GM21515 (cell line): ENCODE measurements around the gene ALDOA.

Experiments
- ATAC-seq: cut with Tn5 transposase; IDR thresholded peaks from one replicate; pipeline ENCODE4 v1.9.1; 2021; ENCODE audit not compliant: unreplicated experiment

The ALDOA gene

GRCh38 chr16:30088832-30089624, 23.5 kb downstream of the ALDOA start:
- no peak for ATAC-seq

- ATAC-seq = no peak
Observed at GRCh38 chr16:30090610-30091331, 25.2 kb downstream of the ALDOA start.

GRCh38 chr16:30091474-30092372, 26.2 kb downstream of the ALDOA start, which contains the start of gene TBX6:
Gene TBX6, minus strand, starts transcription at chr16:30091924. Its CDS starts 731 bp downstream, at chr16:30091193.
- peak; percentile 61 for ATAC-seq

DNA sequence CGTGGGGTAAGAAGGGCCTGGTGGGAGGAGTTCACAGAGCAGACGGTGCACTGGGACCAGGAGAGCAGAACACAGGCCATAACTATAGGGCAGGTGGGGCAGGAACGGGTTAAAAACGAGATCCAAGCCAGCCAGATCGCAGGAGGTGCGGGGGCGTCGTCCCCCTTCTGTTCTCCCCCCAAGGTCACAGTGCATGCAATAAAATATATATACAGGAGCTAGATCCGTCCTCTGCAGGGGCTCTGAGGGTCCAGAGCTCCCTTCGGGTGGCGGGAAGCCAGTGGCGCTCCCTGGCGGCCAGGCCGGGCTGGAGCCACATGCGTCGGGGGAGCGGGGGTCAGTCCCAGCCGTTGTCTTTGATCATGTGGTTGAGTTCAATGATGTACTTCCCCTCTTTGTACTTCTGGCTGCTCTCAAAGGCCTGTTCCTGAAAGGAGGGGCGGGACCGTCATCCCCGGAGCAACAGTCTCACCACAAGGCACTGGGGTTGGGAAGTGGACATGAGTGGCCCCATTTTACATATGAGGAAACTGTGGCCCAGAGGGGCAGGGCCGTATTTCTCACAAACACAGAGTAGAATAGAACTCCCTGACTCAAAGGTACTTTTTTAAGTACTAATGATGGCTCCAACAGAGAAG, 26.9 kb downstream of the ALDOA start:
- ATAC-seq = peak; percentile 49

- ATAC-seq = no peak
Observed at GRCh38 chr16:30094541-30095165, 29.1 kb downstream of the ALDOA start.

- no peak for ATAC-seq
Observed at GRCh38 chr16:30095166-30096078, 29.9 kb downstream of the ALDOA start.

DNA sequence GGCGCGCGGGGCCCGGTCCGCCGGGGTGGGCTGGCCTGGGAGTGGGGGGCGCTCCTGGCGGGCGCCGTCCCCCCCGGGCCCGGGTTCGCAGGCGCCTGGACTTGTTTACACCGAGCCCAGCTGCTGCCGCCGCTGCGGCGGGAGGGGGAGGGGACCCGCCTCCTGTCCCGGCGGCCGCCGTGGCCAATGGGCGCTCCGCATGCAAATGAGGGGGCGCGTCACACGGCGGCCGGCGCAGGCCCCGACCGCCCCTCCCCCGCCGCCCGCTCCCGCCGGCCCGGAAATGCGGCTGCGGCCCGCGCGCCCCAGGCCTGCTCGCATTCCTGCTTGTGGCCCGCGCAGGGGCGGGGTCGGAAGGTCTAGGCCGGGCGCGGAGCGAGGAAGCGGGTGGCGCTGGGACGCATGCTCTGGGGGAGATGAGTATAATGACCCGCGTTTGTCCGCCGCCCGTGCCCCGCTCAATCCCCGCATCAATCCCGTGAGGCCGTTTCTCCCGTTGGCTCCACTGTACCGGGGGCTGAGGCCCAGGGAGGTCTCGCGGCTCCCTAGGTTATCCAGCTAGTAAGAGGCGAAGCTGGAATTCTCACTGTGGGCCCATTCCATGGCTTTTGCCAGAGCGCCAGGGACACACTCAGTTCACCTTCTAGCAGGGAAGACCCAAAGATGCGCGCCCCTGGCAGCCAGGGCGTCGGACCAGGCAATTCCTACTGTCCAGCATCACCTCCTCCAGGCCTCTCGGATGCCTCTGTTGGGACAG, 30.7 kb downstream of the ALDOA start, which contains the start of gene YPEL3:
YPEL3 (minus strand) TSS at position 109 of the 757 bp plus-strand sequence. CDS start 731 bp downstream, outside the sequence.
- peak; percentile 42 for ATAC-seq

GRCh38 chr16:30096862-30097563, 31.5 kb downstream of the ALDOA start:
- ATAC-seq = no peak

- no peak for ATAC-seq
Observed at GRCh38 chr16:30104090-30104489, 38.5 kb downstream of the ALDOA start.

GRCh38 chr16:30104492-30104891, 38.9 kb downstream of the ALDOA start:
- no peak for ATAC-seq

DNA sequence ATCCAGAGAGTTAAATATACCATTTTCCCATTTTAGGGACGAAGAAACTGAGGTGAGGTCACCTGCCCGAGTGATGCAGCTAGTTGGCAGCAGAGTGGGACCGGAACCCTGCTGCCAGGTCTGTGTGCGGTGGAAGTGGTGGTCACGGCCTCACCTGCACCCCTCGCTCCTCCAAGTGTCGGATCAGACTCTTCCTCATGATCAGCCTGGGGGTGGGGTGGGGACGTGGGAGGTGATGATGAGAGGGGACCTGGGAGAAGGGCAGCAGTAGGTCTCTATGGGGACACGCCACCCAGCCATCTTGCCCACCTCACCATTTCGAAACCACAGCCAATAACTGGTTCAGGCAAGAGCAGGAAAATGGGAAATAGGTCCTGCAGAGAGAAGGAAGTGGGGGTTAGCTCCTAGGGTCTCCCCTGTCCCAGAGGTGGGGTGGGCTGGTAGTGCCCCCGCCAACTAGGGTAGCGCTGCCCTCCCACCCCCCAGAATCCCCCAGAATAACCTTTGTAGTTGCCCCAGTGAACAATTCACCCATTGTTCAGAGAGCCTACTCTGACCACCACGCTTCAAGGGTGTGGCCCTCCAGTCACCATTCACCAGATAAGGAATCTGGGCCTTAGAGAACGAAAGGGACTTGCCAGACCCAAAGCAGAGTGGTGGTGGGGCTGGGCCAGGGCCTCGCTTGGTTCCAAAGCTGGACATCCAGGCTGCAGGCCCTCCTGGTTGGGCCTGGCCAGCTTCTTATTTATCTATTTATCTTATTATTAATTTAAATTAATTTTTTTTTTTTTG, 42.7 kb downstream of the ALDOA start:
- no peak for ATAC-seq

DNA sequence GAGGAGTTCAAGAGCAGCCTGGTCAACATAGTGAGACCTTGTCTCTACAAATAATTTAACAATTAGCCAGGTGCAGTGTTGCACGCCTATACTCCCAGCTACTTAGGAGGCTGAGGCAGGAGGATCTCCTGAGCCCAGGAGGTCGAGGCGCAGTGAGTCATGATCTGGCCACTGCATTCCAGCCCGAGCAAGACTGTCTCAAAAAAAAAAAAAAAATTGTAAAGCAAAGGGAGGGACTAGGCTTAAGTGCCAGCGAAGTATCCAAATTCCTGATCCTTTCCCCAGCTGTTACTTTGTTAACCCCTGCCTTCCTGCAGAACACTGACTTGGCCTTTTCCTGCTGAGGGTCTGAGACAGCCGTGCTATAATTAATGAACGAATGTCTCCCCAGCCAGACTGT, 45.1 kb downstream of the ALDOA start:
- ATAC-seq = no peak

DNA sequence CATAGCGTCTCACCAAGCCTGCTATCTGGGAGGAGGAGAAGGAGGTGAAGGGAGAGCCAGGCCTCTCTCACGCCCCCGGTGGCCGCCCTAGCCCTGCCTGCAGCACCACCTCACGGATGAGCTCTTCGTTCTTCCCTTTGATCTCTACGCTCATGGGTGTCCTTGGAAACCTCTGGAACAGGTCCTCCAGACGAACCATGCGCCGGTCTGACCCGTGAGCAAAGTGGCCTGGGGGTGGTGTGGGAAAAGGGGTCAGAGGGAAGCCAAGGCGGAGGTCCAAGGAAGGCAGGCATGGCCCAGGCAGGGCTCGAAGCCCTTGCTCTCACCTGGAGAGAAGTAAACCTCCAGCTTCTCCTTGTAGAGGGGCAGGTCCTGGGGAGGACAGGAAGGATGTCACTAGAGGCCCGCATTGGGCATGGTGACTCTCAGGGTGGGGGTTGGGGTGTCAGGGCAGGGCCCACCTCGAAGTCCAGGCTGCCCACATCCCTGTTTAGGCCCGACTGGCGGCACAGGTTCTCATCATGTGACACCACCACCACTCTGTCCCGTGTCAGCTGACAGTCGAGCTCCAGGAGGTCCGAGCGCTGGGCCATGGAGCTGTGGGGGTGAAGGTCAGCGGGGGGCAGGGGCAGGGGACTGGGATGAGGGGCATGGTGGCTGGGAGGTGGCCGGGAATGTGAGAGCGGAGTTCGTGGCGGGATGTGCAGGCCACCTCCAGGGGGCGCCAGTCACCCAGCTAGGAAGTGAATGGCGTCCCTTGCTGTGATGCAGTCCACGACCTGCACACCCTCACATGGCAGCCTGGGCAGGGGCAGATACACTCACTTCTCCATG, 46.9 kb downstream of the ALDOA start:
- no peak for ATAC-seq

- no peak for ATAC-seq
Observed at GRCh38 chr16:30113031-30113710, 47.6 kb downstream of the ALDOA start, which contains the start of gene GDPD3. Gene GDPD3, minus strand, starts transcription at chr16:30113537. Its CDS starts 59 bp downstream, at chr16:30113478.

DNA sequence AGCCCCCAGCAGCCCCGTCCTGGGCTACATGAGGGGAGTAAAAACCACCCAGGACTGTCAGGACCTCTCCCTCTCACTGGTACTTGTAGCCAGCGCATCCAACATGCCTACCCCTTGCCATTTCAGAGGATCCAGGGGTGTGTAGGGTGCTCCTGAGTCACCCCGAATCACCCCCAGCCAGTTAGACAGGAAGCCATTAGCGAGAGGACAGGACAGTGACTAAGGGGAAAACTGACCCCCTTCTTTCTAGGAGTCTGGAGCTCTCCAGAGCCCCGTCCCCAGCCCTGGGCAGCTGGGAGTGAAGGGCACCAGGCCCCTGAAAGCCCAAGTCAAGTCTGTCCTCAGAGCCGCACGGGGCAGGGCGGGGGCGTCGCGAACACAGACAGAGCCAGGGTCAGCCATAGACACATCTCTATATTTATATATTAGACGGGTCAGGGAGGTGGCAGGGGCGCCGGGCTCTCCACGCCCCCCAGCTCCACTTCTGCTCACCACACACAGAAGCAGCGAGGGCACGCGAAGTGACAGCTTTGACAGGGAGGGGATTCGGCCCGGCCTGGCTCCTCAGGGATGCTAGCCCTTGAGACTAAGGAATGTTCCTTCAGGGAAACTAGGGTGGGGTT, 48.3 kb downstream of the ALDOA start:
- ATAC-seq = no peak
